Fibroblast of lung (primary cell): Measurements from ENCODE around the gene CABLES1. TPM values are rescaled to one million over a fixed set of nuclear protein-coding genes. Genes with fewer than 3 reads are reported as not detected.

Experiments
- DNase-seq, 2 donors: peaks; one replicate each; pipeline versions ENCODE4 v3.0.0 to v3.0.0-alpha.2; 2010; ENCODE audit warnings: low read depth in 2 of 2
- H2AFZ ChIP-seq: 2 replicates; pipeline ENCODE4 v1.5.1; 2012; ENCODE audit warnings: low read length, control low read depth, inconsistent platforms
- H3K27ac ChIP-seq: 2 replicates; pipeline ENCODE4 v1.5.1; 2011; ENCODE audit warnings: low read length, control low read depth; ENCODE audit not compliant: insufficient read depth
- H3K27me3 ChIP-seq: 2 replicates; pipeline ENCODE4 v1.5.1; 2011; ENCODE audit warnings: mild to moderate bottlenecking, low read length; ENCODE audit not compliant: control insufficient read depth, insufficient read depth
- H3K36me3 ChIP-seq: 2 replicates; pipeline ENCODE4 v1.5.1; 2011; ENCODE audit warnings: low read length; ENCODE audit not compliant: control insufficient read depth, insufficient read depth
- H3K4me1 ChIP-seq: 2 replicates; pipeline ENCODE4 v1.5.1; 2011; ENCODE audit warnings: low read length; ENCODE audit not compliant: control insufficient read depth, insufficient read depth; ENCODE audit errors: extremely low read depth
- H3K4me2 ChIP-seq: 2 replicates; pipeline ENCODE4 v1.5.1; 2011; ENCODE audit warnings: low read length, control low read depth; ENCODE audit not compliant: insufficient read depth; ENCODE audit errors: extremely low read depth
- H3K4me3 ChIP-seq, 4 experiments: fragments of 200-600 bp in 1 of 4; sonication (generic) in 1 of 4; replicated peaks in 1 of 4; 2 replicates each; pipeline ENCODE4 v1.5.1; 2011 to 2016; ENCODE audit warnings: low read length in 4 of 4, low read depth in 3 of 4, mild to moderate bottlenecking in 3 of 4, control low read depth in 2 of 4, inconsistent platforms in 1 of 4, mixed read lengths in 1 of 4; ENCODE audit not compliant: insufficient read depth in 1 of 4; ENCODE audit errors: control extremely low read depth in 1 of 4
- H3K79me2 ChIP-seq: 2 replicates; pipeline ENCODE4 v1.5.1; 2012; ENCODE audit warnings: mild to moderate bottlenecking, low read length, inconsistent platforms; ENCODE audit not compliant: control insufficient read depth, insufficient read depth
- H3K9ac ChIP-seq: 2 replicates; pipeline ENCODE4 v1.5.1; 2011; ENCODE audit warnings: mild to moderate bottlenecking, low read length, control low read depth; ENCODE audit not compliant: insufficient read depth
- H3K9me3 ChIP-seq: 2 replicates; pipeline ENCODE4 v1.5.1; 2012; ENCODE audit warnings: low read depth, low read length; ENCODE audit not compliant: control insufficient read depth, insufficient read depth
- H4K20me1 ChIP-seq: 2 replicates; pipeline ENCODE4 v1.5.1; 2011; ENCODE audit warnings: low read length; ENCODE audit not compliant: control insufficient read depth, insufficient read depth; ENCODE audit errors: extremely low read depth
- CTCF ChIP-seq, 2 donors: IDR thresholded peaks in 1 of 2; conservative IDR thresholded peaks in 1 of 2; 1 replicate in 1 of 2; 2 replicates in 1 of 2; pipeline ENCODE4 v1.5.1; 2011 to 2012; ENCODE audit warnings: low read length in 2 of 2, control low read depth in 1 of 2, inconsistent platforms in 1 of 2, low read depth in 1 of 2, mild to moderate bottlenecking in 1 of 2
- EZH2 ChIP-seq: IDR thresholded peaks from 2 replicates; pipeline ENCODE4 v1.5.1; 2012; ENCODE audit warnings: low read length, control low read depth, mild to moderate bottlenecking; ENCODE audit errors: missing control alignments
- polyA plus RNA-seq, 2 donors: library from polyadenylated mRNA; depleted of rRNA in 1 of 2; stranded (reverse) in 1 of 2; unstranded in 1 of 2; fragments of >200 nt; gene quantifications; 2 replicates each; pipeline ENCODE4 v1.2.1, GENCODE V29; 2011 to 2012; ENCODE audit warnings: missing spikeins in 1 of 2
- total RNA-seq: library from RNA; depleted of rRNA; stranded (reverse); fragments of >200 nt; gene quantifications from 2 replicates; pipeline ENCODE4 v1.2.1, GENCODE V29; 2014

Gene CABLES1
- total and polyA plus RNA-seq, 2 donors (not counting 1 experiment from before 2014, with no cell fraction given) = 5.1 to 11.4 TPM

- TF ChIP-seq CTCF (conservative IDR thresholded peaks at IDR 0.05 in 1 of 2, IDR thresholded peaks at IDR 0.05 in 1 of 2; ENCODE audit: low read depth in 1 of 2, low read length in 2 of 2) (no peak), EZH2 (no peak)
- peak in 1 of 2 donors; percentile 27 for DNase-seq
- no peak overlapping the region for H3K27ac ChIP-seq
Observed at GRCh38 chr18:23099621-23100020, 35.7 kb upstream of the CABLES1 start.

GRCh38 chr18:23101861-23102432, 33.3 kb upstream of the CABLES1 start:
- TF ChIP-seq EZH2 (no peak), CTCF (conservative IDR thresholded peaks at IDR 0.05 in 1 of 2, IDR thresholded peaks at IDR 0.05 in 1 of 2; ENCODE audit: low read depth in 1 of 2, low read length in 2 of 2) (no peak)
- Histone ChIP-seq H2AFZ (no peak overlapping the region), H3K27ac (no peak overlapping the region), H3K4me1 (peaks cover 3% of the 10 kb centered on the region), H3K9ac (no peak overlapping the region), H3K79me2 (no peaks in the 10 kb centered on the region), H3K36me3 (no peaks in the 10 kb centered on the region), H4K20me1 (no peaks in the 10 kb centered on the region), H3K4me2 (no peak overlapping the region), H3K9me3 (no peaks in the 10 kb centered on the region), H3K27me3 (no peaks in the 10 kb centered on the region), H3K4me3 (no peak overlapping the region)
- no peak for DNase-seq

More at GRCh38 chr18:23099621-23100020, 35.7 kb upstream of the CABLES1 start:
- H3K9me3 ChIP-seq = no peaks in the 10 kb centered on the region
- no peak overlapping the region for H2AFZ ChIP-seq
- H3K9ac ChIP-seq = no peak overlapping the region
- no peaks in the 10 kb centered on the region for H3K79me2 ChIP-seq
- no peaks in the 10 kb centered on the region for H3K4me1 ChIP-seq
- no peak overlapping the region for H3K4me3 ChIP-seq
- H3K4me2 ChIP-seq = no peak overlapping the region
- no peaks in the 10 kb centered on the region for H3K36me3 ChIP-seq
- no peaks in the 10 kb centered on the region for H4K20me1 ChIP-seq
- peaks cover 2% of the 10 kb centered on the region for H3K27me3 ChIP-seq

- DNase-seq = peak in 1 of 2 donors; percentile 55
- Histone ChIP-seq H2AFZ (no peak overlapping the region), H3K9ac (no peak overlapping the region), H3K36me3 (no peaks in the 10 kb centered on the region), H3K4me1 (peaks cover 4% of the 10 kb centered on the region), H3K4me2 (no peak overlapping the region), H3K79me2 (no peaks in the 10 kb centered on the region), H3K9me3 (no peaks in the 10 kb centered on the region), H3K4me3 (no peak overlapping the region), H3K27ac (no peak overlapping the region), H4K20me1 (no peaks in the 10 kb centered on the region), H3K27me3 (no peaks in the 10 kb centered on the region)
- no peak for TF ChIP-seq CTCF (conservative IDR thresholded peaks at IDR 0.05 in 1 of 2, IDR thresholded peaks at IDR 0.05 in 1 of 2; ENCODE audit: low read depth in 1 of 2, low read length in 2 of 2)
- no peak for TF ChIP-seq EZH2
Observed at GRCh38 chr18:23102493-23103261, 32.6 kb upstream of the CABLES1 start.
